Vagina (tissue), 2 donors: Measurements from ENCODE around the gene ADAM33.

Experiments
- CTCF ChIP-seq, 3 experiments: fragments of 450-650 bp in 2 of 3; fragments of 200-600 bp in 1 of 3; sonication (generic) in 1 of 3; IDR thresholded peaks; one replicate each; pipeline ENCODE4 v1.5.1; 2017 to 2019; ENCODE audit warnings: antibody characterized with exemption in 3 of 3, mild to moderate bottlenecking in 2 of 3, moderate library complexity in 2 of 3
- POLR2A ChIP-seq, 2 donors: fragments of 450-650 bp; IDR thresholded peaks; one replicate each; pipeline ENCODE4 v1.6.1; 2017; ENCODE audit warnings: antibody characterized with exemption in 2 of 2, mild to moderate bottlenecking in 2 of 2, moderate library complexity in 2 of 2
- POLR2AphosphoS5 ChIP-seq, 2 donors: sonication (generic); formaldehyde crosslinking; IDR thresholded peaks; one replicate each; pipeline ENCODE4 v1.9.0; 2017; ENCODE audit warnings: antibody characterized with exemption in 2 of 2, mild to moderate bottlenecking in 2 of 2, low read depth in 1 of 2; ENCODE audit not compliant: insufficient read depth in 1 of 2

- TF ChIP-seq CTCF (IDR thresholded peaks at IDR 0.05) (no peak), POLR2A (IDR thresholded peaks at IDR 0.05) (no peak), POLR2AphosphoS5 (IDR thresholded peaks at IDR 0.05; ENCODE audit: insufficient read depth in 1 of 2, low read depth in 1 of 2) (no peak)
Observed at GRCh38 chr20:3686421-3686820, 4.6 kb upstream of the ADAM33 start.
